ENCODE measurements around the gene COPS2. TPM values are rescaled to one million over a fixed set of nuclear protein-coding genes. Genes with fewer than 3 reads are reported as not detected.

COPS2 gene
- total and polyA plus RNA-seq, 2 of the 13 experiments (the other 11 are each of a cell fraction or from before 2014, with no cell fraction given): 37.8 to 66.3 TPM

DNA sequence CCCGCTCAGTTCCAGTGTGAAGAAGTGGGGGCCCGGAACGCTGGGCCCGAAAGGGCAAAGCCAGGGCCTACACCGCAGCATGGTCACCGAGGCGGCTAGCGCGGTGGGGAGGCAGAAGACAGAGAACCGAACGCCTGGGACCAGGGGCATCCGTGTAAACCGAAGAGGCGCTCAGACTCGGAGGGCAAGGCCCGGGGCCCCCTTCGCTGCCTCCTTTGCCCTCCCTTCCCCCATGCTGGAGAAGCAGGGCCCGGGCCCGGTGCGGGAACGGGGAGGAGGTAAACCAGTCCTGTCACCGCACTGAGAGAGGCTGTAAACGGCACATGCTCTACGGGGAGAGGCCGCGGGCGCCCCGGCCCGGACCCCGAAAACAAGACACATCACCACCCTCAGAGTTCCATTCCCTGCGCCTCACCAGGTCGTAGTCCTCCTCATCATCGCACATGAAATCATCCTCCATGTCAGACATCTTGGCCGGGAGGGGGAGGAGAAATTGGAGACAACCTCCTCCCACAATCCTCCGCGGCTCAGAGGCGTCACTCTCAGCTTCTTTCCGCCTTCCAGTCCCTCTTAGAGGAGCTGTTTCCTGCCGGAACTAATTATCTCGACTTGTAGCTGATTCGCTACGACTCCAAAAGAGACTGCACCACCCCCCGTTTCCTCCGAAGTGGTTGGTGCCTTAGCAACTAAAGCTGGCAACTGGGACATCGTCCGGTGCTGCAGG is at the start of gene COPS2 (continued):
- no peak; the same call in 1 of the 2 replicates for TF ChIP-seq SOX13 (IDR thresholded peaks at IDR 0.05)
- peak in 1 of 2 experiments; percentile 65; a peak in 2 of 4 replicates for TF ChIP-seq SOX13 (CRISPR knock-in tag; conservative IDR thresholded peaks at IDR 0.05 in 1 of 2, IDR thresholded peaks at IDR 0.05 in 1 of 2)
- 0 out of 2 replicates have a peak, but pooled peaks have one; percentile 7 for TF ChIP-seq ZNF572 (CRISPR knock-in tag; IDR thresholded peaks at IDR 0.05)
- TF ChIP-seq, protein P1, sequence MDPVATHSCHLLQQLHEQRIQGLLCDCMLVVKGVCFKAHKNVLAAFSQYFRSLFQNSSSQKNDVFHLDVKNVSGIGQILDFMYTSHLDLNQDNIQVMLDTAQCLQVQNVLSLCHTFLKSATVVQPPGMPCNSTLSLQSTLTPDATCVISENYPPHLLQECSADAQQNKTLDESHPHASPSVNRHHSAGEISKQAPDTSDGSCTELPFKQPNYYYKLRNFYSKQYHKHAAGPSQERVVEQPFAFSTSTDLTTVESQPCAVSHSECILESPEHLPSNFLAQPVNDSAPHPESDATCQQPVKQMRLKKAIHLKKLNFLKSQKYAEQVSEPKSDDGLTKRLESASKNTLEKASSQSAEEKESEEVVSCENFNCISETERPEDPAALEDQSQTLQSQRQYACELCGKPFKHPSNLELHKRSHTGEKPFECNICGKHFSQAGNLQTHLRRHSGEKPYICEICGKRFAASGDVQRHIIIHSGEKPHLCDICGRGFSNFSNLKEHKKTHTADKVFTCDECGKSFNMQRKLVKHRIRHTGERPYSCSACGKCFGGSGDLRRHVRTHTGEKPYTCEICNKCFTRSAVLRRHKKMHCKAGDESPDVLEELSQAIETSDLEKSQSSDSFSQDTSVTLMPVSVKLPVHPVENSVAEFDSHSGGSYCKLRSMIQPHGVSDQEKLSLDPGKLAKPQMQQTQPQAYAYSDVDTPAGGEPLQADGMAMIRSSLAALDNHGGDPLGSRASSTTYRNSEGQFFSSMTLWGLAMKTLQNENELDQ (CRISPR knock-in tag; IDR thresholded peaks at IDR 0.05; ENCODE audit: borderline replicate concordance): no peak
- TF ChIP-seq RFX3 (CRISPR knock-in tag; IDR thresholded peaks at IDR 0.05): peak; percentile 77
- TF ChIP-seq, protein P2, sequence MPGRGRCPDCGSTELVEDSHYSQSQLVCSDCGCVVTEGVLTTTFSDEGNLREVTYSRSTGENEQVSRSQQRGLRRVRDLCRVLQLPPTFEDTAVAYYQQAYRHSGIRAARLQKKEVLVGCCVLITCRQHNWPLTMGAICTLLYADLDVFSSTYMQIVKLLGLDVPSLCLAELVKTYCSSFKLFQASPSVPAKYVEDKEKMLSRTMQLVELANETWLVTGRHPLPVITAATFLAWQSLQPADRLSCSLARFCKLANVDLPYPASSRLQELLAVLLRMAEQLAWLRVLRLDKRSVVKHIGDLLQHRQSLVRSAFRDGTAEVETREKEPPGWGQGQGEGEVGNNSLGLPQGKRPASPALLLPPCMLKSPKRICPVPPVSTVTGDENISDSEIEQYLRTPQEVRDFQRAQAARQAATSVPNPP (CRISPR knock-in tag; IDR thresholded peaks at IDR 0.05): no peak; the same call in 1 of the 2 replicates
- TF ChIP-seq HOXA5 (CRISPR knock-in tag; IDR thresholded peaks at IDR 0.05): 0 out of 2 replicates have a peak, but pooled peaks have one; percentile 69
- 0 out of 2 replicates have a peak, but pooled peaks have one; percentile 17 for TF ChIP-seq MLXIP (CRISPR knock-in tag; IDR thresholded peaks at IDR 0.05; ENCODE audit: borderline replicate concordance)
- TF ChIP-seq KDM4B (CRISPR knock-in tag; IDR thresholded peaks at IDR 0.05): peak; percentile 82; the same call in 1 of the 2 replicates
- TF ChIP-seq ZNF646 (CRISPR knock-in tag; IDR thresholded peaks at IDR 0.05): no peak; the same call in 1 of the 2 replicates
- TF ChIP-seq SIN3A (IDR thresholded peaks at IDR 0.05; ENCODE audit: borderline replicate concordance, low read depth, low read length): peak; percentile 78; the same call in 1 of the 2 replicates
- peak; percentile 51; the same call in 1 of the 2 replicates for TF ChIP-seq CSRNP1 (CRISPR knock-in tag; IDR thresholded peaks at IDR 0.05)

All from HepG2 (cell line).